GM12878 (cell line): ENCODE measurements around the gene EPHA10. TPM values are rescaled to one million over a fixed set of nuclear protein-coding genes. Genes with fewer than 3 reads are reported as not detected.

Experiments
- ATAC-seq: fragments of 200-7000 bp; cut with Tn5 transposase; 3 replicates; pipeline ENCODE4 v1.9.1; 2020; ENCODE audit warnings: mild to moderate bottlenecking, moderate library complexity
- BruUV-seq: library from RNA; stranded (reverse); fragments of 400-500 nt; replicated peaks from 2 replicates; lab custom pipeline; 2021; lab: Mats Ljungman, UMichigan
- CTCF ChIA-PET: fragments of 300-600 bp; sonication (Branson Sonifier 250); formaldehyde crosslinking; extraction: SDS; loops from one replicate; lab custom pipeline; 2021; ENCODE audit warnings: inconsistent platforms; lab: Yijun Ruan, JAX
- POLR2A ChIA-PET: fragments of 350-600 bp; formaldehyde crosslinking; extraction: SDS; loops from one replicate; lab custom pipeline; 2021; ENCODE audit warnings: inconsistent platforms; lab: Charles Lee
- RAD21 ChIA-PET: fragments of 300-600 bp; sonication (Branson Sonifier 250); formaldehyde crosslinking; loops from one replicate; lab custom pipeline; 2023; ENCODE audit warnings: antibody characterized with exemption; ENCODE audit not compliant: unreplicated experiment; lab: Charles Lee
- SMC1A ChIA-PET: fragments of 300-600 bp; sonication (Branson Sonifier 250); formaldehyde crosslinking; loops from one replicate; lab custom pipeline; 2023; ENCODE audit not compliant: unreplicated experiment, uncharacterized antibody; lab: Charles Lee
- DNase-seq: peaks from one replicate; pipeline ENCODE4 v3.0.0-alpha.2; 2011; ENCODE audit warnings: low read depth, low spot score
- FAIRE-seq: peaks from 3 replicates; lab custom pipeline; 2011; peaks lifted over from hg19 to GRCh38; lab: Jason Lieb, UNC
- H2AFZ ChIP-seq: 2 replicates; pipeline ENCODE4 v1.6.0; 2011; ENCODE audit warnings: low read depth, low read length, control low read depth; ENCODE audit not compliant: control insufficient read depth
- H3K27ac ChIP-seq: 2 replicates; pipeline ENCODE4 v1.5.1; 2011; ENCODE audit warnings: control low read depth; ENCODE audit not compliant: control insufficient read depth, insufficient read depth
- H3K27me3 ChIP-seq, 2 experiments: replicated peaks in 1 of 2; 2 replicates each; pipeline versions ENCODE4 v1.6.0 to v1.6.1; 2011; ENCODE audit warnings: low read length in 1 of 2; ENCODE audit not compliant: control insufficient read depth in 2 of 2, insufficient read depth in 2 of 2
- H3K36me3 ChIP-seq, 2 experiments: 2 replicates each; pipeline ENCODE4 v1.5.1; 2011; ENCODE audit warnings: low read length in 1 of 2; ENCODE audit not compliant: control insufficient read depth in 2 of 2, insufficient read depth in 2 of 2
- H3K4me1 ChIP-seq: 2 replicates; pipeline ENCODE4 v1.6.1; 2011; ENCODE audit warnings: mild to moderate bottlenecking, low read length, moderate library complexity, mixed read lengths; ENCODE audit not compliant: control insufficient read depth, insufficient read depth
- H3K4me2 ChIP-seq: 2 replicates; pipeline ENCODE4 v1.6.0; 2011; ENCODE audit warnings: control low read depth; ENCODE audit not compliant: control insufficient read depth, insufficient read depth
- H3K4me3 ChIP-seq: fragments of 200-600 bp; sonication (generic); 2 replicates; pipeline ENCODE4 v1.5.1; 2016
- H3K79me2 ChIP-seq: 2 replicates; pipeline ENCODE4 v1.6.0; 2011; ENCODE audit warnings: low read length; ENCODE audit not compliant: control insufficient read depth, insufficient read depth
- H3K9ac ChIP-seq: 2 replicates; pipeline ENCODE4 v1.8.0; 2011; ENCODE audit warnings: low read length, control low read depth, mixed read lengths; ENCODE audit not compliant: control insufficient read depth, insufficient read depth
- H3K9me3 ChIP-seq: replicated peaks from 3 replicates; pipeline ENCODE4 v1.5.1; 2011; ENCODE audit warnings: mild to moderate bottlenecking, low read length; ENCODE audit not compliant: control insufficient read depth, insufficient read depth
- H4K20me1 ChIP-seq: 2 replicates; pipeline ENCODE4 v1.6.0; 2011; ENCODE audit not compliant: control insufficient read depth, insufficient read depth
- ESRRA ChIP-seq: IDR thresholded peaks from 2 replicates; pipeline ENCODE4 v1.6.1; 2012; ENCODE audit warnings: mild to moderate bottlenecking, low read length, improper control_type of control experiment
- IKZF1 ChIP-seq: fragments of 450-650 bp; conservative IDR thresholded peaks from 2 replicates; pipeline ENCODE4 v1.6.1; 2017; ENCODE audit warnings: antibody characterized with exemption, mild to moderate bottlenecking
- IRF4 ChIP-seq: IDR thresholded peaks from 2 replicates; pipeline ENCODE4 v1.6.1; 2011; ENCODE audit warnings: low read depth, low read length
- MXI1 ChIP-seq: fragments of 150-350 bp; IDR thresholded peaks from 2 replicates; pipeline ENCODE4 v1.6.1; 2011; ENCODE audit warnings: low read depth, mild to moderate bottlenecking, inconsistent platforms, low read length, improper control_type of control experiment
- PML ChIP-seq: IDR thresholded peaks from 2 replicates; pipeline ENCODE4 v1.6.1; 2012; ENCODE audit warnings: low read length, inconsistent platforms
- SIN3A ChIP-seq: IDR thresholded peaks from 2 replicates; pipeline ENCODE4 v1.6.1; 2012; ENCODE audit warnings: low read depth, low read length, improper control_type of control experiment
- whole genome bisulfite sequencing: methylation state at CpG from one replicate; pipeline ENCODE4 v1.1.6; 2016; ENCODE audit warnings: low lambda C conversion rate; ENCODE audit not compliant: insufficient replicate concordance, insufficient coverage; ENCODE audit errors: missing lambda C conversion rate; 5-methylcytosine and 5-hydroxymethylcytosine counted together
- in situ Hi-C: fragments of 300-500 bp; cut with MboI; formaldehyde crosslinking; loops from 9 replicates; pipeline ENCODE4 v1.14.3; 2018; ENCODE audit warnings: mixed read lengths
- intact Hi-C: fragments of 100-400 bp; cut with micrococcal nuclease; formaldehyde crosslinking; loops from one replicate; pipeline ENCODE4 v1.14.2; 2022; ENCODE audit not compliant: unreplicated experiment
- polyA plus RNA-seq, 11 experiments: library from polyadenylated mRNA; depleted of rRNA in 4 of 11; unstranded in 6 of 11; stranded (reverse) in 5 of 11; fragments of >200 nt; fragmentation: Nextera tagmentation in 4 of 11; fragmentation: Illumina TruSeq in 1 of 11; extraction: Ambion mirVana in 4 of 11; extraction: Trizol in 1 of 11; gene quantifications; 1 replicate in 1 of 11; 2 replicates in 10 of 11; pipeline versions ENCODE4 v1.2.1 to v1.2.3, GENCODE V29; 2011 to 2016; ENCODE audit warnings: inconsistent platforms in 2 of 11, missing spikeins in 2 of 11, low read depth in 1 of 11
- total RNA-seq, 4 experiments: library from RNA; depleted of rRNA in 3 of 4; stranded (reverse); fragments of >200 nt in 3 of 4; fragmentation: Illumina TruSeq in 1 of 4; extraction: Trizol in 1 of 4; gene quantifications; 2 replicates each; pipeline versions ENCODE4 v1.2.1 to v1.2.3, GENCODE V29; 2013 to 2021
- TF ChIP-seq, protein P1 (sequence below): IDR thresholded peaks from 2 replicates; pipeline ENCODE4 v1.6.1; 2012; ENCODE audit warnings: mild to moderate bottlenecking, low read depth, low read length
- TF ChIP-seq, protein P2 (sequence below): fragments of 450-650 bp; IDR thresholded peaks from 2 replicates; pipeline ENCODE4 v1.6.1; 2017; ENCODE audit warnings: mild to moderate bottlenecking
- TF ChIP-seq, protein P3 (sequence below): fragments of 450-650 bp; conservative IDR thresholded peaks from 2 replicates; pipeline ENCODE4 v1.6.1; 2017; ENCODE audit warnings: mild to moderate bottlenecking, moderate library complexity

EPHA10 gene
- total and polyA plus RNA-seq, 10 of the 15 experiments (the other 5 are each of a cell fraction or from before 2014, with no cell fraction given): 0.05 to 0.06 TPM; not detected in 8

DNA sequence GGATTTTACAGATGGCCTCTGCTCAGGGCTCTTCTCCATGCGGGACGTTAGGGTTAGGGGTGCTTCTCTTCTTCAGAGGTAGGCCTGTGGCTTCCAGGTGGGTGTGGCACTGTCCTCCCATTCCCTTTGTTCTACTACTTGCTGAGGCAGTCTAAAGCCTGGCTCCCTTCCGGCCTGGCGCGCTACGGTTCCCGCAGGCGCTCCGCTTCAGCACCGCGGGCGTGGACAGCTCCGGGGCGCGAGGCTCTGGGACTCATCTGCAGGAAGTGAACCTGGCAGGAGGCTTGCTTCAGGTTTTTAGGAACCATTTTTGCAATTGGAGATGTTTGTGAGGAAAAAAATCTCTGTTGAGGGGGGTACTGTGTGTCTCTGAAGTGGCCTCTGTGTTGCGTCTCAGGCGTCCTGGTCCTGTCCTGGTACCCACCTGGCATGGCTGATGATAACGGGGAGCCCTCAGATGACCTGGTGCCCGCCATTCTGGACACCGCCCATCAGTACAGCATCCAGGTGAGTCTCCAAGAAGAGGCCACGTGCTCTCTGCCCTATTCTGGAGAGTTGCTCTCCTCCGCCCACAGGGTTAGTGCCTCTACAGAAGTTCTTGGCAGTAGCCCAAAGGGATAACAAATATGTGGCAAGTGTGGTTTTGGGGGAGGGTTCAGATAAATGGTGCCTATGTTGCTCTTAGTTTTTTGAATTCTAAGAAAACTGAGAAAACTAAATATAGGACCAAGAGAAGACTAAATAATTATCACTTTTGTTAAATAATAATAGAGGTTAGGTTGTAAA is 30.6 kb upstream of the EPHA10 start:
- no peak for FAIRE-seq

More for the DNA sequence above, 30.6 kb upstream of the EPHA10 start:
- no peak overlapping the region for H2AFZ ChIP-seq
- ChIA-PET RAD21 (interaction anchor here (1.1 to 1.4 kb wide), 3 partner anchors 12 to 64 kb away, joined by 3 to 4 read pairs (median 4); partner anchors contain the start of genes C1orf122, MTF1 and YRDC), SMC1A (no interaction called here), POLR2A (no interaction called here), CTCF (interaction anchor here (1.1 kb wide), 1 partner anchor 114 kb away, joined by 4 read pairs; no protein-coding TSS in a partner anchor)
- H3K27me3 ChIP-seq: no peaks in the 10 kb centered on the region; a peak in 1 of 4 replicates
- H3K36me3 ChIP-seq: peaks cover 0 to 4% of the 10 kb centered on the region in 2 experiments; a peak in 1 of 4 replicates
- no TSS peak for BruUV-seq
- intact Hi-C loops: loop anchor here (5.0 kb wide), 1 partner anchor 98 kb away; no protein-coding TSS in a partner anchor
- DNase-seq (no peak), ATAC-seq (peak; percentile 26; the same call in 1 of the 3 replicates)
- H3K79me2 ChIP-seq: no peaks in the 10 kb centered on the region; the same call in 1 of the 2 replicates
- H3K27ac ChIP-seq: no peak overlapping the region
- peak overlapping the region; percentile 85 for H3K4me2 ChIP-seq
- no peak overlapping the region for H3K9ac ChIP-seq
- 93% methylated on average over 22 of the region's 22 CpGs for WGBS
- H4K20me1 ChIP-seq: no peaks in the 10 kb centered on the region
- no peaks in the 10 kb centered on the region for H3K9me3 ChIP-seq
- peaks cover 17% of the 10 kb centered on the region for H3K4me1 ChIP-seq
- H3K4me3 ChIP-seq: no peak overlapping the region; the same call in 1 of the 2 replicates
- in situ Hi-C loops: no loop called here
- TF ChIP-seq, protein P1, sequence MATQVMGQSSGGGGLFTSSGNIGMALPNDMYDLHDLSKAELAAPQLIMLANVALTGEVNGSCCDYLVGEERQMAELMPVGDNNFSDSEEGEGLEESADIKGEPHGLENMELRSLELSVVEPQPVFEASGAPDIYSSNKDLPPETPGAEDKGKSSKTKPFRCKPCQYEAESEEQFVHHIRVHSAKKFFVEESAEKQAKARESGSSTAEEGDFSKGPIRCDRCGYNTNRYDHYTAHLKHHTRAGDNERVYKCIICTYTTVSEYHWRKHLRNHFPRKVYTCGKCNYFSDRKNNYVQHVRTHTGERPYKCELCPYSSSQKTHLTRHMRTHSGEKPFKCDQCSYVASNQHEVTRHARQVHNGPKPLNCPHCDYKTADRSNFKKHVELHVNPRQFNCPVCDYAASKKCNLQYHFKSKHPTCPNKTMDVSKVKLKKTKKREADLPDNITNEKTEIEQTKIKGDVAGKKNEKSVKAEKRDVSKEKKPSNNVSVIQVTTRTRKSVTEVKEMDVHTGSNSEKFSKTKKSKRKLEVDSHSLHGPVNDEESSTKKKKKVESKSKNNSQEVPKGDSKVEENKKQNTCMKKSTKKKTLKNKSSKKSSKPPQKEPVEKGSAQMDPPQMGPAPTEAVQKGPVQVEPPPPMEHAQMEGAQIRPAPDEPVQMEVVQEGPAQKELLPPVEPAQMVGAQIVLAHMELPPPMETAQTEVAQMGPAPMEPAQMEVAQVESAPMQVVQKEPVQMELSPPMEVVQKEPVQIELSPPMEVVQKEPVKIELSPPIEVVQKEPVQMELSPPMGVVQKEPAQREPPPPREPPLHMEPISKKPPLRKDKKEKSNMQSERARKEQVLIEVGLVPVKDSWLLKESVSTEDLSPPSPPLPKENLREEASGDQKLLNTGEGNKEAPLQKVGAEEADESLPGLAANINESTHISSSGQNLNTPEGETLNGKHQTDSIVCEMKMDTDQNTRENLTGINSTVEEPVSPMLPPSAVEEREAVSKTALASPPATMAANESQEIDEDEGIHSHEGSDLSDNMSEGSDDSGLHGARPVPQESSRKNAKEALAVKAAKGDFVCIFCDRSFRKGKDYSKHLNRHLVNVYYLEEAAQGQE: peak; percentile 95
- no peak for TF ChIP-seq IRF4
- TF ChIP-seq SIN3A: 0 out of 2 replicates have a peak, but pooled peaks have one; percentile 64
- TF ChIP-seq PML: no peak
- TF ChIP-seq, protein P2, sequence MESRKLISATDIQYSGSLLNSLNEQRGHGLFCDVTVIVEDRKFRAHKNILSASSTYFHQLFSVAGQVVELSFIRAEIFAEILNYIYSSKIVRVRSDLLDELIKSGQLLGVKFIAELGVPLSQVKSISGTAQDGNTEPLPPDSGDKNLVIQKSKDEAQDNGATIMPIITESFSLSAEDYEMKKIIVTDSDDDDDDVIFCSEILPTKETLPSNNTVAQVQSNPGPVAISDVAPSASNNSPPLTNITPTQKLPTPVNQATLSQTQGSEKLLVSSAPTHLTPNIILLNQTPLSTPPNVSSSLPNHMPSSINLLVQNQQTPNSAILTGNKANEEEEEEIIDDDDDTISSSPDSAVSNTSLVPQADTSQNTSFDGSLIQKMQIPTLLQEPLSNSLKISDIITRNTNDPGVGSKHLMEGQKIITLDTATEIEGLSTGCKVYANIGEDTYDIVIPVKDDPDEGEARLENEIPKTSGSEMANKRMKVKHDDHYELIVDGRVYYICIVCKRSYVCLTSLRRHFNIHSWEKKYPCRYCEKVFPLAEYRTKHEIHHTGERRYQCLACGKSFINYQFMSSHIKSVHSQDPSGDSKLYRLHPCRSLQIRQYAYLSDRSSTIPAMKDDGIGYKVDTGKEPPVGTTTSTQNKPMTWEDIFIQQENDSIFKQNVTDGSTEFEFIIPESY: peak; percentile 98
- TF ChIP-seq MXI1: peak; percentile 53; the same call in 1 of the 2 replicates
- TF ChIP-seq, protein P3, sequence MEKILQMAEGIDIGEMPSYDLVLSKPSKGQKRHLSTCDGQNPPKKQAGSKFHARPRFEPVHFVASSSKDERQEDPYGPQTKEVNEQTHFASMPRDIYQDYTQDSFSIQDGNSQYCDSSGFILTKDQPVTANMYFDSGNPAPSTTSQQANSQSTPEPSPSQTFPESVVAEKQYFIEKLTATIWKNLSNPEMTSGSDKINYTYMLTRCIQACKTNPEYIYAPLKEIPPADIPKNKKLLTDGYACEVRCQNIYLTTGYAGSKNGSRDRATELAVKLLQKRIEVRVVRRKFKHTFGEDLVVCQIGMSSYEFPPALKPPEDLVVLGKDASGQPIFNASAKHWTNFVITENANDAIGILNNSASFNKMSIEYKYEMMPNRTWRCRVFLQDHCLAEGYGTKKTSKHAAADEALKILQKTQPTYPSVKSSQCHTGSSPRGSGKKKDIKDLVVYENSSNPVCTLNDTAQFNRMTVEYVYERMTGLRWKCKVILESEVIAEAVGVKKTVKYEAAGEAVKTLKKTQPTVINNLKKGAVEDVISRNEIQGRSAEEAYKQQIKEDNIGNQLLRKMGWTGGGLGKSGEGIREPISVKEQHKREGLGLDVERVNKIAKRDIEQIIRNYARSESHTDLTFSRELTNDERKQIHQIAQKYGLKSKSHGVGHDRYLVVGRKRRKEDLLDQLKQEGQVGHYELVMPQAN: 0 out of 2 replicates have a peak, but pooled peaks have one; percentile 22
- TF ChIP-seq IKZF1: 0 out of 2 replicates have a peak, but pooled peaks have one; percentile 29
- no peak for TF ChIP-seq ESRRA
- TF ChIP-seq, all 136 proteins: peak for 6
